ENCODE data around the gene CDC37.

- TF ChIP-seq CTCF (IDR thresholded peaks at IDR 0.05 in 4 of 5, conservative IDR thresholded peaks at IDR 0.05 in 1 of 5) (no peak), POLR2A (IDR thresholded peaks at IDR 0.05) (no peak)
These were observed 39.5 kb downstream of the CDC37 start for GRCh38 chr19:10363789-10364281.
